Measurements from ENCODE around the gene GCC2. TPM values are rescaled to one million over a fixed set of nuclear protein-coding genes. Genes with fewer than 3 reads are reported as not detected.

GCC2 gene
- total and polyA plus RNA-seq, 2 of the 13 experiments (the other 11 are each of a cell fraction or from before 2014, with no cell fraction given): 17.6 to 22.5 TPM

DNA sequence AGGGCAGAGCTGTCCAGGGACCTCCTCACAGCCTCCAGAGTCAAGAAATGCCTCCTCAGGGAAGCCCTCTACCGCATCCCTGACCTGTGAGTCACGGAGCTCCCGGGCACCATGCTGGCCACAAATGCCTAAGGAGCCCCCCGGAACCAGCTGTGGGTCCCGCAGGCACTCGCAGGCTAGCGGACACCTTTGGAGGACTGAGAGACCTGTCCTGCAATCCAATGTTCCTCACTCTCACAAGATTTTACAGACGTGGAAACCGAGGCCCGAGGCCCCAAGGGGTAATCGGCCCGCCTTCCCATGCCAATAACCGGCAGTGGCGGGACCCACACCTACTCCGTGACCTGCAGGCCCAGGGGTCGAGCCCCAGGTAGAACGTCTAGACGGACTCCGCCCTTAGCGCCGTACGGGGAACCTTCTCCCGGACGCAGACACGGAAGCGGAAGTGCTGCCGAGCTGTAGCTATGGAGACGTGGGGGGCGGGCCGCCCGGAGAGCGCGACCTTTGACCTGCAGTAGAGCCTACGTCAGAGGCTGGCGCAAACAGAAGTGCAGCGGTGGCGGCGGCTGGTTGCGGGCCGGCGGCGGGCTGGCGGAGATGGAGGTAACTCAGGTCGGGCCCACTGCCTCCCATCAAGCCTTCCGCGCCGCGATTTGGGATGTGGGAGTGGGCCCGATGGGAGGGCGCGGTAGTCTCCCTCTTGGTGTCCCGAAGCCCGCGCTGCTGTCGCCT lies at the start of gene GCC2 (continued):
- peak; percentile 78; the same call in 1 of the 2 replicates for TF ChIP-seq ZNF839 (CRISPR knock-in tag; IDR thresholded peaks at IDR 0.05; ENCODE audit: borderline replicate concordance)
- peak; percentile 55; the same call in 1 of the 2 replicates for TF ChIP-seq ZNF672 (CRISPR knock-in tag; IDR thresholded peaks at IDR 0.05)
- peak; percentile 84 for TF ChIP-seq AKAP8 (CRISPR knock-in tag; IDR thresholded peaks at IDR 0.05)
- TF ChIP-seq ZNF501 (CRISPR knock-in tag; IDR thresholded peaks at IDR 0.05): peak; percentile 97
- peak; percentile 89 for TF ChIP-seq ZNF891 (CRISPR knock-in tag; IDR thresholded peaks at IDR 0.05)
- TF ChIP-seq, protein P1, sequence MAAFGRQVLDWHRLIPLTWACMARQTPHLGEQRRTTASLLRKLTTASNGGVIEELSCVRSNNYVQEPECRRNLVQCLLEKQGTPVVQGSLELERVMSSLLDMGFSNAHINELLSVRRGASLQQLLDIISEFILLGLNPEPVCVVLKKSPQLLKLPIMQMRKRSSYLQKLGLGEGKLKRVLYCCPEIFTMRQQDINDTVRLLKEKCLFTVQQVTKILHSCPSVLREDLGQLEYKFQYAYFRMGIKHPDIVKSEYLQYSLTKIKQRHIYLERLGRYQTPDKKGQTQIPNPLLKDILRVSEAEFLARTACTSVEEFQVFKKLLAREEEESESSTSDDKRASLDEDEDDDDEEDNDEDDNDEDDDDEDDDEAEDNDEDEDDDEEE (CRISPR knock-in tag; IDR thresholded peaks at IDR 0.05): no peak
- TF ChIP-seq HDAC2 (CRISPR knock-in tag; IDR thresholded peaks at IDR 0.05): peak; percentile 91
- no peak; the same call in 1 of the 2 replicates for TF ChIP-seq ZIK1 (CRISPR knock-in tag; IDR thresholded peaks at IDR 0.05; ENCODE audit: borderline replicate concordance, low read depth)
- TF ChIP-seq, protein P2, sequence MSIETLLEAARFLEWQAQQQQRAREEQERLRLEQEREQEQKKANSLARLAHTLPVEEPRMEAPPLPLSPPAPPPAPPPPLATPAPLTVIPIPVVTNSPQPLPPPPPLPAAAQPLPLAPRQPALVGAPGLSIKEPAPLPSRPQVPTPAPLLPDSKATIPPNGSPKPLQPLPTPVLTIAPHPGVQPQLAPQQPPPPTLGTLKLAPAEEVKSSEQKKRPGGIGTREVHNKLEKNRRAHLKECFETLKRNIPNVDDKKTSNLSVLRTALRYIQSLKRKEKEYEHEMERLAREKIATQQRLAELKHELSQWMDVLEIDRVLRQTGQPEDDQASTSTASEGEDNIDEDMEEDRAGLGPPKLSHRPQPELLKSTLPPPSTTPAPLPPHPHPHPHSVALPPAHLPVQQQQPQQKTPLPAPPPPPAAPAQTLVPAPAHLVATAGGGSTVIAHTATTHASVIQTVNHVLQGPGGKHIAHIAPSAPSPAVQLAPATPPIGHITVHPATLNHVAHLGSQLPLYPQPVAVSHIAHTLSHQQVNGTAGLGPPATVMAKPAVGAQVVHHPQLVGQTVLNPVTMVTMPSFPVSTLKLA (IDR thresholded peaks at IDR 0.05): peak; percentile 26; the same call in 1 of the 2 replicates
- TF ChIP-seq ZNF644 (CRISPR knock-in tag; IDR thresholded peaks at IDR 0.05; ENCODE audit: low read depth): no peak
- TF ChIP-seq SOX13 (IDR thresholded peaks at IDR 0.05): no peak
- peak in 1 of 2 experiments; percentile 60; a peak in 2 of 4 replicates for TF ChIP-seq SOX13 (CRISPR knock-in tag; conservative IDR thresholded peaks at IDR 0.05 in 1 of 2, IDR thresholded peaks at IDR 0.05 in 1 of 2)
- TF ChIP-seq, protein P3, sequence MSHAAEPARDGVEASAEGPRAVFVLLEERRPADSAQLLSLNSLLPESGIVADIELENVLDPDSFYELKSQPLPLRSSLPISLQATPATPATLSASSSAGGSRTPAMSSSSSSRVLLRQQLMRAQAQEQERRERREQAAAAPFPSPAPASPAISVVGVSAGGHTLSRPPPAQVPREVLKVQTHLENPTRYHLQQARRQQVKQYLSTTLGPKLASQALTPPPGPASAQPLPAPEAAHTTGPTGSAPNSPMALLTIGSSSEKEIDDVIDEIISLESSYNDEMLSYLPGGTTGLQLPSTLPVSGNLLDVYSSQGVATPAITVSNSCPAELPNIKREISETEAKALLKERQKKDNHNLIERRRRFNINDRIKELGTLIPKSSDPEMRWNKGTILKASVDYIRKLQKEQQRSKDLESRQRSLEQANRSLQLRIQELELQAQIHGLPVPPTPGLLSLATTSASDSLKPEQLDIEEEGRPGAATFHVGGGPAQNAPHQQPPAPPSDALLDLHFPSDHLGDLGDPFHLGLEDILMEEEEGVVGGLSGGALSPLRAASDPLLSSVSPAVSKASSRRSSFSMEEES (CRISPR knock-in tag; IDR thresholded peaks at IDR 0.05): peak; percentile 55; the same call in 1 of the 2 replicates
- peak; percentile 56; the same call in 1 of the 2 replicates for TF ChIP-seq RFX5 (IDR thresholded peaks at IDR 0.05; ENCODE audit: low read depth, low read length)
- TF ChIP-seq, protein P4, sequence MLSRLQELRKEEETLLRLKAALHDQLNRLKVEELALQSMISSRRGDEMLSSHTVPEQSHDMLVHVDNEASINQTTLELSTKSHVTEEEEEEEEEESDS (CRISPR knock-in tag; IDR thresholded peaks at IDR 0.05; ENCODE audit: borderline replicate concordance): peak; percentile 71; the same call in 1 of the 2 replicates
- TF ChIP-seq ZSCAN9 (CRISPR knock-in tag; IDR thresholded peaks at IDR 0.05; ENCODE audit: borderline replicate concordance): peak; percentile 61; the same call in 1 of the 2 replicates
- peak; percentile 81 for TF ChIP-seq PPARG (CRISPR knock-in tag; conservative IDR thresholded peaks at IDR 0.05)
- TF ChIP-seq, protein P5, sequence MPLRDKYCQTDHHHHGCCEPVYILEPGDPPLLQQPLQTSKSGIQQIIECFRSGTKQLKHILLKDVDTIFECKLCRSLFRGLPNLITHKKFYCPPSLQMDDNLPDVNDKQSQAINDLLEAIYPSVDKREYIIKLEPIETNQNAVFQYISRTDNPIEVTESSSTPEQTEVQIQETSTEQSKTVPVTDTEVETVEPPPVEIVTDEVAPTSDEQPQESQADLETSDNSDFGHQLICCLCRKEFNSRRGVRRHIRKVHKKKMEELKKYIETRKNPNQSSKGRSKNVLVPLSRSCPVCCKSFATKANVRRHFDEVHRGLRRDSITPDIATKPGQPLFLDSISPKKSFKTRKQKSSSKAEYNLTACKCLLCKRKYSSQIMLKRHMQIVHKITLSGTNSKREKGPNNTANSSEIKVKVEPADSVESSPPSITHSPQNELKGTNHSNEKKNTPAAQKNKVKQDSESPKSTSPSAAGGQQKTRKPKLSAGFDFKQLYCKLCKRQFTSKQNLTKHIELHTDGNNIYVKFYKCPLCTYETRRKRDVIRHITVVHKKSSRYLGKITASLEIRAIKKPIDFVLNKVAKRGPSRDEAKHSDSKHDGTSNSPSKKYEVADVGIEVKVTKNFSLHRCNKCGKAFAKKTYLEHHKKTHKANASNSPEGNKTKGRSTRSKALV (CRISPR knock-in tag; IDR thresholded peaks at IDR 0.05): peak; percentile 54; the same call in 1 of the 2 replicates
- TF ChIP-seq CAMTA2 (CRISPR knock-in tag; IDR thresholded peaks at IDR 0.05; ENCODE audit: borderline replicate concordance): no peak; the same call in 1 of the 2 replicates
- peak; percentile 95 for TF ChIP-seq ZNF616 (CRISPR knock-in tag; IDR thresholded peaks at IDR 0.05; ENCODE audit: low read depth)
- TF ChIP-seq ZNF451 (CRISPR knock-in tag; IDR thresholded peaks at IDR 0.05): peak; percentile 75
- peak; percentile 76; the same call in 1 of the 2 replicates for TF ChIP-seq DNMT1 (CRISPR knock-in tag; IDR thresholded peaks at IDR 0.05)
- TF ChIP-seq CEBPB (IDR thresholded peaks at IDR 0.05; ENCODE audit: borderline replicate concordance, low read depth, low read length): 0 out of 2 replicates have a peak, but pooled peaks have one; percentile 16
- peak; percentile 98 for TF ChIP-seq SKI (IDR thresholded peaks at IDR 0.05; ENCODE audit: partially characterized antibody)
